Fibroblast of gingiva (primary cell): ENCODE results near the gene CADPS2.
"Not testable (repeated sequence)": the region's sequence is repeated elsewhere in the genome, so short reads cannot be mapped to it uniquely, and the experiment has no call there.

Source experiments
- DNase-seq: peaks from one replicate; pipeline ENCODE4 v3.0.0-alpha.2; 2011; ENCODE audit warnings: low read depth

CADPS2 gene

DNA sequence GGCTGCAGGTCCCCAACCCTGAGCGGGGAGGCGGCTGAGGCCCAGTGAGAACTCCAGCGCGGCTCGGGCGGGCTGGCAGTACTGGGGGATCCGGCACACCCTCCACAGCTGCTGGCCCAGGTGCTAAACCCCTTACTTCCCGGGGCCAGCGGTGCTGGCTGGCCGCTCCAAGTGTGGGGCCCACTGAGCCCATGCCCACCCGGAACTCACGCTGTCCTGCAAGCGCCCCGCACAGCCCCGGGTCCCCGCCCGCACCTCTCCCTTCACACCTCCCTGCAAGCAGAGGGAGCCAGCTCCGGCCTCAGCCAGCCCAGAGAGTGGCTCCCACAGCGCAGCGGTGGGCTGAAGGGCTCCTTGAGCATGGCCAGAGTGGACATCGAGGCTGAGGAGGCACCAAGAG is 212.3 kb downstream of the CADPS2 start:
- no peak for DNase-seq

DNA sequence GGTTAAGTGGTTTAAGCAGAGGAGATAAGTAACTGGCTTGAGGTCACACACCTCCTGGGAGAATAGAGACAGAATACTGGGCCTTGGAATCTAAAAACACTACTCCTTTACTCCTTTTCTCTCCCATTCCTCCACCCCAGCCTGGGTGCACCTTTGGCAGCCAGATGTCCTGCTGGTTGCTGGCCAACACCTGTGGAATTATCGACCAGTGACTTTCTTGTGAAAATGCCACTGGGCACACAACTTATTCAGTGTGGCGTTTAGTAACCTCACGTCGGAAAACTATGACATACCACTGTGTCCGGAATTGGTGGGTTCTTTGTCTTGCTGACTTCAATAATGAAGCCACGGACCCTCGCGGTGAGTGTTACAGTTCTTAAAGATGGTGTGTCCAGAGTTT is 213.7 kb downstream of the CADPS2 start:
- no peak for DNase-seq

DNA sequence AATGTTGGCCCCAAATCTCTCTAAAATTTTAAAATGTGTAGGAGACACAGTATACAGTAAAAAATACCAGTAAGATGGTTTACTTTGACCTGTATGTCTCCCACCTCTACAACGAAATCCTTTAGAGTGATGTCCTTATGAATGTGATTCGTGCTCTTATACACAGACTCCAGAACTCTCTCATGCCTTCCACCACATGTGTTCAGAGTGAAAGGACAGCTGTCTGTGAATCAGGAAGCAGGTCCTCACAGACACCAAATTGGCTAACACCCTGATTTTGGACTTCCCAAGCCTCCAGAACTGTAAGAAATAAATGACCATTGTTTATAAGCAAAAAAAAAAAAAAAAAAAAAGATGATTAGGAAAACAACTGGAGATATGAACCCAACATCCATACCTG is 222.5 kb downstream of the CADPS2 start:
- DNase-seq = no peak

DNA sequence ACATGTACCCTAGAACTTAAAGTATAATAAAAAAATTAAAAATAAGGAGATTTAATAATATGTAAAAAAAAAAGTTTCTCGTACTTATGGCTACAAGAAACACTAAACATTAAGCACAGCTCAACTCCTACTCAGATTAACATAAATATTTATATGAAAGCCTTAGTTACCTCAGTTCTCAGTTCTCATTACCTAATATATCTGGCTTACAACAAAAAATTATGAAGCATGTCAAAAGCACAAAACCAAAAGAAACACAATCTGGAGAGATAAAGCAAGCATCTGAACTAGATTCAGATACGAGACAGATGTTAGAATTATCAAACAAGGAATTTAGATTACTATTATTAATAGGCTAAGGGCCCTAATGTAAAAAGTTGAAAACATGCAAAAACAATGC is 227.4 kb downstream of the CADPS2 start:
- DNase-seq = no peak

DNA sequence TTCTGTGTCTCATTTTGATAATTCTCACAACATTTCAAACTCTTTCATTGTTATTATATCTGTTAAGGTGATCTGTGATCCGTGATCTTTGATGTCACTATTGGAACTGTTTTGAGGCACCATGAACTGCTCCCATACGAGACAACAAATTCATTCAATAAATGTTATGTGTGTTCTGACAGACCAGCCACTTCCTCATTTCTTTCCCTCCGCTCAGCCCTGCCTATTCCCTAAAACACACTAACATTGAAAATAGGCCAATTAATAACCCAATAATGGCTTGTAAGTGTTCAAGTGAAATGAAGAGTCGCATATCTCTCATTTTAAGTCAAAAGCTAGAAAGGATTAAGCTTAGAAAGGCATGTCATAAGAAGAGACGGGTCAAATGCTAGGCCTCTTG is 232.6 kb downstream of the CADPS2 start:
- DNase-seq = no peak

DNA sequence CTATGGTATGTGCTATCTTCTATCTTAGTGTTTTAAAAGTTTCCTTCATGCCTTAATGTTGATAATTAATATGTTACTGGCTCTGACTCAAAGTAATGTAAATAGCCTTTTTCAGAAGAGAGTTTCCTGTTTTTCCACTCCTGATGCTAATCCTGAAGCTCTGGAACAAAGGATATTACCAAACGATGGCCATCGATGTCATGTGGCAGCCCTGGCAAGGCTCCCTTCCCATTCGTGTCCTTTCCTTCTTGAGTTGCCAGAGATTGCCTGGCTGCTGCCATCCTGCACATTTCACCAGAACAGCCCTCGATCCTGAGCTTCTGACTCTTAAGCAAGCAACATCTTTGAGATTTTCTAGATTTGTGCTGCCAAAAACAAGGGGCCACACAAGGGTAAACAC is 233.4 kb downstream of the CADPS2 start:
- DNase-seq = no peak

DNA sequence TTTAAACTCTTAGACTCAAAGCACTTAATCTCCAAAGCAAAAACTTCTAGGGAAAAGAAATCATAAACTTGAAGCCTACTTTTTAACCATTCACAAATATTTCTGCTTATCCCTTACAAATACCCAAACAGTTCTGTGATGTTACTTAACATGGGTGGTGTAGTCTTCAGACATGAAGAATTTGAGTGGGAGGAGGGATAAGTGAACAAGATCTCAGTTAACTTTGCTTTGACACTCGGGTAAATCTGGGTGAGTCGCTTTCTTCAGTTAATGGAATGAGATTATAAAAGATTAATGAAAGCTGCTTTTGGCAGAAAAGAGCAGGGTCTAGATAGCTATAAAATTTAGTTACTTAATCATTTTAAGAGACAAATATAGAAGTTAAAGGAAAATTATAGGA is 234.8 kb downstream of the CADPS2 start:
- no peak for DNase-seq

DNA sequence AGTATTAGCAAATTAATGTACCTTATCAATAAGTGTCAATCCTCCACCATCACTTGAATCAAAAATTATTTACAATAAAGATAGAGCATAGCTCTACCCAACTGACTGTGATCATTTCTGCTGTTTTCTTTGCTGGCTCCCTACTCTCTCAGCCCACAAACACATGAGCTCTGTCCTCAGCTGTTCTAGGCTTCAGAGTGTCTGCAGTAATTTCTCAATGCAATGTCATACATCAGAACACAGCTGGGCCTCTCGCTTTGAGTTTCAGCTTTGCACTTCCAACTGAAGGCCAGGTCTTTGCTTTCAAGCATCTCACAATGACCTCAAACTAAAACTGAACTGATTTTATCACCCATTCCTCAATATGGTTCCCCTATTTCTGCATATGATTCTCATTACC is 243.0 kb downstream of the CADPS2 start:
- no peak for DNase-seq

DNA sequence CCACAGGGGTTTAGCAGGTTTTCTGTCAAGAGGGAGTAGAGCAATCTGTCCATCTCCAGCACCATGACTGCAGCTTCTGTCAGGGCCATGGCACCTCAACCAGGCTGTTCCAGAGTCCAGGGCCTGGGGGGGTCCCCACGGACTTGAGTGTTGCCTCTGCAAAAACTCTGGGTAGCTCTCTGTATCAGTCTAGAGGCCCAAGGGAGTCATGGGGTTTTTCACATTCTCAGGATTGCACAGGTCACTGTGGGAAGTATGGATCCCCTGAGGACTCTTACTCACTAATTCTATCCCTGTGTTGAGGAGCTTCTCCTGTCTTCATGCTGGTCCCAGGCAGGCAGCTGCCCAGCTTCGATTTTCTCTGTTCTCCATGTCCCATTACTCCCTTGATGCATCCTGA is 247.8 kb downstream of the CADPS2 start:
- DNase-seq = no peak

DNA sequence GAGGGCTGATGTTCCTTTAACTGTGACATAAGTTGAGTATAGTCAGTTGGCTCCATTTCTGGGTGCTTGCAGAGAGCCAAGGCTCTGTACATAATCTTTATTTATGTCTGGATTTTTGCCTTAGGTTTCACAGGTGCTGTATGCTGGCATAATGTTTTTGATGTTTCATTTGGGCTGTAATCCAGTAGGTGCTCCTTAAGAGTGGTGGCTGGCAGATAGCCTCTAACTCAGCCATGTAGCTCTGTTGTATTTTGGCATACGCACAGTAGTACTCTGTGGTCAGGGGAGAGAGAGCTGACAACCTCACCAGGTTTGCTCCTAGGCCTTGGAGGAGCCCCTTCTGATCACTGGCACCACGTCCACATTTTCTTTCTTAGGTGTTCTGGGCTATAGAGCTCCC is 248.5 kb downstream of the CADPS2 start:
- DNase-seq = no peak

DNA sequence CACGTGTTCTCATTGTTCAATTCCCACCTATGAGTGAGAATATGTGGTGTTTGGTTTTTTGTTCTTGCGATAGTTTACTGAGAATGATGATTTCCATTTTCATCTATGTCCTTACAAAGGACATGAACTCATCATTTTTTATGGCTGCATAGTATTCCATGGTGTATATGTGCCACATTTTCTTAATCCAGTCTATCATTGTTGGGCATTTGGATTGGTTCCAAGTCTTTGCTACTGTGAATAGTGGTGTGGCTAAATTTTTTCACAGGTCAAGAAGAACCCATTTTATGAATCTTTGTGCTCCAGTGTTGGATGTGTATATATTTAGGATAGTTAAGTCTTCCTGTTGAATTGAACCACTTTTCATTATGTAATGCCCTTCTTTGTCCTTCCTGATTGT is 250.8 kb downstream of the CADPS2 start:
- DNase-seq = not testable (repeated sequence)

DNA sequence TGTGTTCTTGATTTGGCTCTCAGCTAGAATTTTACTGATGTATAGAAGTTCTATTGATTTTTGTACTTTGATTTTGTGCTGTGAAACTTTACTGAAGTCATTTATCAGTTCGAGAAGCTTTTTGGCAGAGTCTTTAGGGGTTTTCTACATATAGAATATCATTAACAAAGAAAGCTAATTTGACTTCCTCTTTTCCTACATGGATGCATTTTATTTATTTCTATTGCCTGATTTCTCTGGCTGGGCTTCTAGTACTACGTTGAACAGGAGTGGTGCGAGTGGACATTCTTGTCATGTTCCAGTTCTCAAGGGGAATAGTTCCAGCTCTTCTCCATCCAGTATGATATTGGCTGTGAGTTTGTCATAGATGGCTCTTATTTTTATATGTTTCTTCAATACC is 252.8 kb downstream of the CADPS2 start:
- DNase-seq = no peak

DNA sequence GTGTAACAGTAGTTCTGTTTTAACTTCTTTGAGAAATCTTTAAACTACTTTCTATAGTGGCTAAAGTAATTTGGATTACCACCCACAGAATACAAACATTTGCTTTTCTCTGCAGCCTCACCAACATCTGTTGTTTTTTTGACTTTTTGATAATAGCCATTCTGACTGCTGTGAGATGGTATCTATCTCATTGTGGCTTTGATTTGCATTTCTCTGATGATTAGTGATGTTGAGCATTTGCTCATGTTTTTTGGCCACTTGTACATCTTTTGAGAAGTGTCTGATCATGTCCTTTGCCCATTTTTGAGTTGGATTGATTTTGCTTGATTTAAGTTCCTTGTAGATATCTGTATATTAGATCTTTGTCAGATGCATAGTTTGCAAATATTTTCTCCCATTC is 254.0 kb downstream of the CADPS2 start:
- DNase-seq = no peak

DNA sequence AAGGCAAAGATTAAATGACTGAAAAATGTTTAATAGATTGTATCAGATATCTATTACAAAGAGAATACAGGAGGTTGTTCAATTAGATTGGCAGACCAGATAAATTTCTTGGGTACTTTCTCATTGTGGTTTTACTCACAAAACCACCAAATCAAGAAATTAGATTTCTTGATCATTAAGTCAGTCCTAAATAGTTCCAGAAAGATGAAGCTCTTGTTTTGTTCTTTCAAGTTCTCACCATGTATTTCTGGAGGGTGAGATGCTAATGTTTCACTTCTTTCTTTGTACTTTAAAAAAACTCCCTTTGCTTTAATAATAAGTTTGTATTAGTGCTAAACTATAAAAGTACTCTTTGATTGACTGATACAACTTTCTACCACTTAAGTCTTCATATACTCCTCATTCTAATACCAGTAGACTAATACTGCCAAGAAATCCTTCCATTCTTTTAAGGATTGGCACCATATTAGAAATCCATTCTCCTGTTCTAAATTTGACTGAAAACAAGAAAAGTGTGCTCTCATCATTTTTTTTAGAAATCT is 256.8 kb downstream of the CADPS2 start:
- DNase-seq = no peak

DNA sequence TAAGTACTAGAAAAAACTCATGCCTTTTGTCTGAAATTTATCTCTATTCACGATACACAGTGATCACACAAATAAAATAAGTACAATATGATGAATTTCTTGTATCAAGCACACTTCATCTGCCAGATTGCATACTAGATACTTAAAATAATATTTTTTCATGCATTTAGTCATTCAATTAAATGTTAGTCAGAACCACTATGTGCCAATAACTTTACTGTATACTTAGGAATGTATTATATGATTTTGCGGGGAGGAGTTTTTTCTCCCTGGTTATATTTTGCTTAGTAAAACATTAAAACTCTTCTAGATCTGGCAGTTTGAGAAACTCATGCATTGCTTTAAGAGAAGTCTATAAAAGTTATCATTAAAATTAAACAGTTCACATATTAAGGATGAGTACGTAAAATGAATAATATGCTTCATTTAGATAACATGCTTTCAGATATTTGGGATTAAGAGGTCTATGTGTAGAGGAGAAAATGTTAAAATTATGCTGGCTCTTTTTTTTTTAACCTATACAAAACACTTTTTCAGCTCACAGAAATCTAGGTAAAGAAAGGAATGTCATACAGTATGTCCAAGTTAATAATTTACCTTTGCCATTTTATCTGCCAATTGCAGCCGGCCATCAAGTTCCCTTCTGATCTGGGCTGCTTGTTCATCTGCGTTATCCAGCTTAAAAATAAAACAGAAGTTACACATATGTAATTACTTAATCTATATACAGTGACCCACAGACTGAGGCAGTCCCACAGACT is 257.4 kb downstream of the CADPS2 start:
- peak; percentile 19 for DNase-seq

DNA sequence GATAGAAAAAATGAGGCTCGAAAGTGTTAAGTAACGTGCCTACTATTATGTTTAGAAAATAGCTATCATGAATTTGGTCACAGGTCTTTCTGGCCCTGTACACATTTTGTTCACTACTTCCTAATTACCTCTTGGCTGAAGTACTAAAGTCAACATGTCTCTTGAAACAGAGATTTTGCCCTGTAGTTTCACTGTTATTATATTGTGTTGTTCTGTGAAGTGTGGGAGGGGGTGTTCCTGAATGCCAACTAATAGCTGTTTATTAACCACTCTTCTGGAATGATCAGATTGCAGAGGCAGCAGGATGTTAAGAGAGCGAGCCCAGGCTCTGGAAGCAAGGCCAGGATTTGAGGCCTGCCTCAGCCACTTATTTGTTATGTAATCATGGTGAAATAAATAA is 259.5 kb downstream of the CADPS2 start:
- no peak for DNase-seq

DNA sequence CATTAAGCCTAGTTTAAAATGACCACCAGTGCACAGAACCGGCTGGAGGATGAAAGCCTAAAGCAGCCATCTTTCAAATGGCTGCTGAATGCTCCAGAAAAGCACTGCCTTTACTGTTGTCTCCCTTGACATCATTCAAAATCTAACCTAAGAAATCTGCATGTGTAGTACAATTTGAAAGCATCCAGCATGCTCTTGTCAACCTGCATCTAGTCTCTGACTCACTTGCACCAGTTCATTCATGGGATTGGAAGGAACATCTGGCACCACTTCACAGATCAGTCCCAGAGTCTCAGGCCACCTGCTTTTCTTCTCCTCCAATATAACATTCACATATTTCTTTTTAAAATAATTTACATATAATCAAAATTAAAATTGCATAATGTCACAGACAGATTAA is 263.6 kb downstream of the CADPS2 start:
- no peak for DNase-seq

DNA sequence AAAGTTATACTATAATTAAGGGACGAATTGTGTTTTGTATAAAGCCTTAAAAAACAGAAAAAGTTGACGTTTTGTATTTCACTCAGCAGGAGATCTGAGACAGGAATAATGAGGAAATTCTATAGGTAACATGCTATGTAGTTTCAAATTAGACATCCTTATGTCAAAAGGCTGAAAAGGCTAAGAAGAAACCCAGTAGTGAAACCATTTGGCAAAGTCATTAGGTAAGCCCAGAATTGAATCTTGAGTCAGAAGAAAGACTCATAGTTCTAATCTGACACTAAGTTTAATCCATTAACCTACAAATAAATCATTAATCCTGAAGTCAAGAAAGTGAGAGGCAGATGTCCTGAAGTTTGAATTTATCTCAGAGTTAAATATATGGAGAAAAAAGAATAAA is 266.6 kb downstream of the CADPS2 start:
- no peak for DNase-seq

DNA sequence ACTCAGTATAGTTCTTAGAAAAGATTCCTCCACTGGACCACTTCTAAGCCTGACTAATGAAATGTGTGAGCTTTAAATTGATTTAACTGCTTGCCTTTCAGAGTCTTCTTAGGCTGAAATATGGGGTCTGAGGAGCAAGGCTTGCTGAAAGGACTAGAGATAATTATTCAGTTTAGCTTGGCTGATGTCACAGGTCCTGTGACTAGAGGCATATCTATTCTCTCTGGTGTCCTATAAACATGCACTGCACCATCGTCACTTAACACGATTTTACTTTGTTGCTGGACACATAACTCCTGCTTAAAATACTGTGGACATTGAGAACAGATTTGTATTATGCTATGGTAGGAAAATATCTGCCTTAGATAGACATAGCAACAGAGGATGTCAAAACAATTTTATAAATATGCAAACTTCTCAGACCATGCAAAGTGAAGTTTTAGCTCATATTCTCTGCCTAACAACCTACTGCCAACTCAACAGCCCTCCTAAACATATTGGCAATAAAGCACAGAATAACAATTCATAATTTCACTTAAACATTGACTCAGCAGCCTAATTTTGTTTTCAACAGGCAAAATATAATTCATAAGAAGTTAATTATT is 267.6 kb downstream of the CADPS2 start:
- no peak for DNase-seq

DNA sequence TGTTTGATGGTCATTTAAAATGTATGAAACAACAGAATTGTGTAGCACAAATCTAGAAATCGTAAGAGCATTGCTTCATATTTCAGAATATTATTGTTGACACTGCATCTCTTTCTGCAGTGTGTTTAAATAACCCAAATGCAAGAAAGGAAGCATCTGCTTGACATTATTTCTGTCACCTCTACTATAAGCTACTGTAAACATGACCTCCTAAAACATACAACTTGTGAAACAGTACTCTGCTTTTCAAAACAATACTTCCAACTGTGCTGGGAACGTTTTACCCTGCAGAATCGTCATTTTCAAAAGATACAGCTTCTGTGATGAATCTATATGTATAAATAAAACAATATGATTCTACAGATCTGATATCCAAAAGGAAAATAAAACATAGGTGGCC is 269.3 kb downstream of the CADPS2 start:
- DNase-seq = peak; percentile 37

DNA sequence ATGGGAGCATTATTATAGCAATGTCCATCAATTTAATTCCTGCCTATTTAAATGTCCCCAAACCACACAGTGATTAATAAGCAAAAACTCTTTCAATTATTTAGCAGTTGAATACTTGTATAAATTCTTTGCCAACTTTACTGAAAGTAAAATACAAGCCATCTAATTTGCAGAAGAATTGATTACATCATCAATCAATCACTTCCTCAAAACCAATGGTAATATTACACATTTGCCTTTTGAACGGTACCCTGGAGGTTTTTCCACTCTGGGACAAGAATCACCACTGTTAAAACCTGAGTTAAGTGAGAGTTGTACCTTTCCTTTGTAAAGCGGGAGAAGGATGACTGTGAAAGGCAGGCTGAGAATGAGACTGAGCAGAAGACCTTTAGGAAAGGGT is 280.3 kb downstream of the CADPS2 start:
- no peak for DNase-seq

DNA sequence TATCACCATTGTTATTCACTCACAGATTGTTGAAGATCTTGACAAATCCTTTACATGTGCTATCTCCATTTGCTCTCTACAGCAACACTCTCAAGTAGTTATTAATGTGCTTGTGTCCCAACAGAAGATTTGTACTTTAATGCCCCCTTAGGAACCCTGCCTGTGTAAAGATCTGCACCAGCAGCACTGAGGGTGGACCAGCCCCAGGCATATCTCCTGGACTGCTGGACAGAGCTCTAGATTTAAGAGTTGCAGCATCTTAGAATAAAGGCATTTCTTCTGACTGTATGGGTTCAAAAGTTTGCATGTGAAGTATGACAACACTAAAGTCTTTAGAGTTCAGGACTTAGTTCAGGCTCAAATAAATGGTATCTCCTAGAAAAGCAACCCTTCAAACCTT is 282.0 kb downstream of the CADPS2 start:
- no peak for DNase-seq

DNA sequence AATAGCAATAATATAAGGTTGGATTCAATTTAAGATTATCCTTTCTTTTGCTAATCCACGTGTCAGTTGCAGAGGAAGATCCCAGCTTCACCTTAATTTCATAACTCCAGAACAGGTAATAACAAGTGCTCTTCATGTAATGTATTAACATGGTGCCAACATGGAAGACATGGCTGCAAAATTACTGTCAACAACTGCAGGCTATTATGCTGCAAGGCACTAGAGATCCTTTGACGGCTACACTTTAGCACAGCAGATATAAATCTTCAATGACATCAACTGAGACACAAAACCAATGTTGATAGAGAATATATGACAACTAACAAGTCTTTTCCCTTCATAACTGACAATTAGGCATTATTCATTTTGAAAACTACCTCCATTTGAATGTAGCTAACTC is 283.5 kb downstream of the CADPS2 start:
- no peak for DNase-seq

DNA sequence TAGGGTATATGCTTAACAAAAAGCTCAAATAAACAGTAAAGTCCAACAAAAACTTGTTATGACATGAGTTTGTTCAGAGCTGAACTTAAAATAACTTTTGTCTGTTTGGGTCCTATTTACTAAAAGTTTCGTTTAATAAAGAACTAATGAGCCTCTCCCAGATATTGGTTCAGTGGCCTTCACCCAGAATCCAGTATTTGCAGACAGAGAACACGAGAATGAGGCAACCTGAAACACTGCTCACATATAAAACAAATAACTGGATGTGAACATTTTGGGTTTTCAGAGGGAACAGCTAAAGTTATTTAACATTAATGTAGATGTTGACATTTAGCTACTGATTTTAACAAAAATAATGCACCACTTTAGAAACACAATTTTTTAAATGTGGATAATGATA is 285.6 kb downstream of the CADPS2 start:
- no peak for DNase-seq
